K562 (cell line): ENCODE data around the gene COL20A1. TPM values are rescaled to one million over a fixed set of nuclear protein-coding genes. Genes with fewer than 3 reads are reported as not detected.

ENCODE experiments used
- ATAC-seq: fragments of 200-7000 bp; cut with Tn5 transposase; 3 replicates; pipeline ENCODE4 v1.9.1; 2020; ENCODE audit warnings: moderate library complexity
- BruUV-seq: library from RNA; stranded (reverse); fragments of 400-500 nt; replicated peaks from 2 replicates; lab custom pipeline; 2021; lab: Mats Ljungman, UMichigan
- CTCF ChIA-PET: fragments of 300-600 bp; formaldehyde crosslinking; extraction: SDS; loops from one replicate; lab custom pipeline; 2021; ENCODE audit warnings: low intra/inter-chr PET ratio; lab: Yijun Ruan, JAX
- POLR2A ChIA-PET: fragments of 300-600, 350-650 bp; sonication (Branson Sonifier 250); formaldehyde crosslinking; extraction: SDS; loops from one replicate; lab custom pipeline; 2021; ENCODE audit warnings: antibody characterized with exemption, inconsistent platforms; lab: Yijun Ruan, JAX
- DNase-seq, 4 experiments: peaks; one replicate each; pipeline versions ENCODE4 v3.0.0 to v3.0.0-alpha.2; 2011 to 2018; ENCODE audit warnings: low spot score in 3 of 4, mixed read lengths in 3 of 4; ENCODE audit errors: extremely low read depth in 1 of 4
- FAIRE-seq: peaks from 2 replicates; lab custom pipeline; 2011; peaks lifted over from hg19 to GRCh38; lab: Jason Lieb, UNC
- H2AFZ ChIP-seq: 2 replicates; pipeline ENCODE4 v1.6.0; 2011; ENCODE audit warnings: low read depth, low read length, control low read depth, inconsistent platforms
- H3K27ac ChIP-seq: fragments of 200-600 bp; 3 replicates; pipeline ENCODE4 v1.8.0; 2011; ENCODE audit warnings: low read depth, mild to moderate bottlenecking, control low read depth, inconsistent platforms, low read length, moderate library complexity, mixed read lengths; ENCODE audit errors: extremely low read depth
- H3K27me3 ChIP-seq, 2 experiments: fragments of 300-600 bp in 1 of 2; 2 replicates in 1 of 2; 3 replicates in 1 of 2; pipeline versions ENCODE4 v1.6.0 to v1.8.0; 2011; ENCODE audit warnings: inconsistent platforms in 2 of 2, low read length in 2 of 2, mild to moderate bottlenecking in 1 of 2, mixed read lengths in 1 of 2, moderate library complexity in 1 of 2; ENCODE audit not compliant: control insufficient read depth in 2 of 2, insufficient read depth in 2 of 2
- H3K36me3 ChIP-seq: fragments of 300-600 bp; 3 replicates; pipeline ENCODE4 v1.8.0; 2011; ENCODE audit warnings: mild to moderate bottlenecking, low read length, inconsistent platforms; ENCODE audit not compliant: control insufficient read depth, insufficient read depth
- H3K4me1 ChIP-seq, 2 experiments: fragments of 200-600 bp in 1 of 2; replicated peaks in 1 of 2; 2 replicates in 1 of 2; 3 replicates in 1 of 2; pipeline versions ENCODE4 v1.5.1 to v1.8.0; 2011; ENCODE audit warnings: inconsistent platforms in 2 of 2, low read length in 2 of 2, mild to moderate bottlenecking in 1 of 2, mixed read lengths in 1 of 2, moderate library complexity in 1 of 2; ENCODE audit not compliant: control insufficient read depth in 2 of 2, insufficient read depth in 2 of 2
- H3K4me2 ChIP-seq: 2 replicates; pipeline ENCODE4 v1.6.1; 2011; ENCODE audit warnings: low read length, control low read depth, inconsistent platforms, mixed read lengths; ENCODE audit not compliant: insufficient read depth
- H3K4me3 ChIP-seq: fragments of 200-600 bp; sonication (generic), shearing (Covaris generic); 2 replicates; pipeline ENCODE4 v1.5.1; 2016; ENCODE audit warnings: control low read depth, inconsistent platforms
- H3K79me2 ChIP-seq: fragments of 200-600 bp; 3 replicates; pipeline ENCODE4 v1.8.0; 2011; ENCODE audit warnings: low read length, inconsistent platforms; ENCODE audit not compliant: control insufficient read depth, insufficient read depth
- H3K9ac ChIP-seq, 2 experiments: 2 replicates each; pipeline versions ENCODE4 v1.6.0 to v1.6.1; 2011; ENCODE audit warnings: low read depth in 2 of 2, low read length in 2 of 2, control low read depth in 1 of 2, inconsistent platforms in 1 of 2, mild to moderate bottlenecking in 1 of 2, mixed read lengths in 1 of 2; ENCODE audit not compliant: insufficient read depth in 1 of 2
- H3K9me1 ChIP-seq: one replicate; pipeline ENCODE4 v1.6.0; 2011; ENCODE audit warnings: inconsistent platforms, mild to moderate bottlenecking, low read length, moderate library complexity; ENCODE audit not compliant: control insufficient read depth, insufficient read depth
- H3K9me3 ChIP-seq: replicated peaks from 2 replicates; pipeline ENCODE4 v1.5.1; 2011; ENCODE audit warnings: low read depth, low read length, inconsistent platforms; ENCODE audit not compliant: control insufficient read depth, insufficient read depth
- H4K20me1 ChIP-seq: replicated peaks from 2 replicates; pipeline ENCODE4 v1.6.1; 2011; ENCODE audit warnings: low read length, inconsistent platforms, mixed read lengths; ENCODE audit not compliant: control insufficient read depth, insufficient read depth
- JUND ChIP-seq, 2 experiments: IDR thresholded peaks; 2 replicates in 1 of 2; 3 replicates in 1 of 2; pipeline ENCODE4 v1.6.1; 2011; ENCODE audit warnings: borderline replicate concordance in 2 of 2, low read depth in 2 of 2, low read length in 2 of 2, improper control_type of control experiment in 1 of 2, missing biosample characterization in 1 of 2, missing genetic modification characterization in 1 of 2, missing genetic modification reagents in 1 of 2
- ZNF740 ChIP-seq, 3 experiments: fragments of 200-800 bp in 1 of 3; sonication (Bioruptor generic) in 1 of 3; sonication (generic) in 1 of 3; formaldehyde crosslinking in 1 of 3; IDR thresholded peaks; 2 replicates each; pipeline versions ENCODE4 v1.6.1 to v1.8.0; 2016 to 2022; ENCODE audit warnings: mild to moderate bottlenecking in 2 of 3, missing compliant biosample characterization in 2 of 3, missing genetic modification characterization in 2 of 3, missing genetic modification reagents in 1 of 3
- WGBS: fragments of 100-300 bp; shearing (Covaris generic); methylation state at CpG from one replicate; pipeline ENCODE4 v1.1.6; 2016; ENCODE audit warnings: low coverage, mixed read lengths; ENCODE audit not compliant: insufficient coverage; ENCODE audit errors: missing lambda C conversion rate; 5-methylcytosine and 5-hydroxymethylcytosine counted together
- in situ Hi-C: fragments of 300-500 bp; cut with MboI; formaldehyde crosslinking; loops from 4 replicates; pipeline ENCODE4 v1.15.0; 2018; ENCODE audit warnings: inconsistent platforms, mixed read lengths
- intact Hi-C: fragments of 100-400 bp; cut with micrococcal nuclease; formaldehyde crosslinking; loops from 2 replicates; pipeline ENCODE4 v1.14.2; 2022
- polyA plus RNA-seq, 8 experiments: library from polyadenylated mRNA; depleted of rRNA in 4 of 8; stranded (reverse) in 5 of 8; unstranded in 3 of 8; fragments of >200 nt; fragmentation: Nextera tagmentation in 2 of 8; fragmentation: Illumina TruSeq in 1 of 8; extraction: Ambion mirVana in 2 of 8; extraction: Trizol in 1 of 8; gene quantifications; 2 replicates each; pipeline versions ENCODE4 v1.2.1 to v1.2.3, GENCODE V29; 2011 to 2014; ENCODE audit warnings: inconsistent platforms in 1 of 8, missing spikeins in 1 of 8
- total RNA-seq, 7 experiments: library from RNA; depleted of rRNA in 6 of 7; stranded (reverse); fragments of >200 nt in 6 of 7; fragmentation: Illumina TruSeq in 2 of 7; extraction: Trizol in 2 of 7; gene quantifications; 2 replicates each; pipeline versions ENCODE4 v1.2.1 to v1.2.3, GENCODE V29; 2011 to 2021; ENCODE audit warnings: low replicate concordance in 1 of 7

COL20A1 gene
- total and polyA plus RNA-seq, 9 of the 15 experiments (the other 6 are each of a cell fraction or from before 2014, with no cell fraction given): not detected

GRCh38 chr20:63318391-63319163, 25.6 kb downstream of the COL20A1 start:
- no peaks in the 10 kb centered on the region for H3K36me3 ChIP-seq
- H3K79me2 ChIP-seq: no peaks in the 10 kb centered on the region
- BruUV-seq: no TSS peak
- peaks cover 0 to 36% of the 10 kb centered on the region in 2 experiments; a peak in 2 of 5 replicates for H3K4me1 ChIP-seq
- no peaks in the 10 kb centered on the region; the same call in 1 of the 2 replicates for H4K20me1 ChIP-seq
- peaks cover 14 to 67% of the 10 kb centered on the region in 2 experiments; a peak in 4 of 5 replicates for H3K27me3 ChIP-seq
- ATAC-seq (no peak), DNase-seq (no peak), FAIRE-seq (no peak)
- in situ Hi-C loops (no loop called here), intact Hi-C loops (no loop called here)
- no peak overlapping the region for H3K4me2 ChIP-seq
- 4% methylated on average over 20 of the region's 24 CpGs for WGBS
- no peak overlapping the region for H2AFZ ChIP-seq
- H3K9me1 ChIP-seq: no peaks in the 10 kb centered on the region
- H3K27ac ChIP-seq: no peak overlapping the region
- TF ChIP-seq JUND (IDR thresholded peaks at IDR 0.05; ENCODE audit: borderline replicate concordance, low read depth, low read length) (no peak), JUND (tag; IDR thresholded peaks at IDR 0.05; ENCODE audit: borderline replicate concordance, low read depth, low read length) (no peak), ZNF740 (CRISPR knock-in tag; IDR thresholded peaks at IDR 0.05) (no peak), ZNF740 (tag; IDR thresholded peaks at IDR 0.05) (no peak)
- H3K9ac ChIP-seq: no peak overlapping the region
- H3K4me3 ChIP-seq: no peak overlapping the region
- ChIA-PET POLR2A (interaction anchor here (0.6 kb wide), 1 partner anchor 9 kb away, joined by 3 read pairs; no protein-coding TSS in a partner anchor), CTCF (no interaction called here)
- H3K9me3 ChIP-seq: no peaks in the 10 kb centered on the region
